GM19452 (cell line): ENCODE measurements around the gene WFIKKN2.
"Not testable (repeated sequence)": the region's sequence is repeated elsewhere in the genome, so short reads cannot be mapped to it uniquely, and the experiment has no call there.

Experiments
- ATAC-seq: cut with Tn5 transposase; IDR thresholded peaks from one replicate; pipeline ENCODE4 v1.9.1; 2021; ENCODE audit not compliant: unreplicated experiment

WFIKKN2 gene

GRCh38 chr17:50850640-50851039 lies 15.3 kb downstream of the WFIKKN2 start:
- no peak for ATAC-seq

GRCh38 chr17:50853015-50853615 lies 17.7 kb downstream of the WFIKKN2 start:
- no peak for ATAC-seq

DNA sequence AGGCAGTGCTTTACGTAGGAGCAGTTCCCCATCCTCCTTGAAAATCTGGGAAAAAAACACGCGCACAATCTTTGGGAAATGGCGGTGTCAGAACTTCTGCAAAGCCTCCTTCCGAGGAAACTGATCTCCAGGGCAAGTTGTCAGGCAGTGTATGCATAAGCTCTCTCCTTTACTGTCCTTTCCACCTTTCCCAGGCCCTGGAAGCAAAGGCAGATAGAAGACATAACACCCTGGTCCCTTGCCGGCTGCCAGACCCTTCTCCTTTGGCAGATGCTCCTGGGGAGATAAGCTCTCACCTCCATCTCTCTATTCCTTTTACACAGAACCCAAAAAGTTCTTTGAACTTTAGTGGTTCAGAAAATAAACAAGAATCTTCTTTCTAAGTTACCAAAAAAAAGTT lies 18.4 kb downstream of the WFIKKN2 start:
- ATAC-seq: no peak

DNA sequence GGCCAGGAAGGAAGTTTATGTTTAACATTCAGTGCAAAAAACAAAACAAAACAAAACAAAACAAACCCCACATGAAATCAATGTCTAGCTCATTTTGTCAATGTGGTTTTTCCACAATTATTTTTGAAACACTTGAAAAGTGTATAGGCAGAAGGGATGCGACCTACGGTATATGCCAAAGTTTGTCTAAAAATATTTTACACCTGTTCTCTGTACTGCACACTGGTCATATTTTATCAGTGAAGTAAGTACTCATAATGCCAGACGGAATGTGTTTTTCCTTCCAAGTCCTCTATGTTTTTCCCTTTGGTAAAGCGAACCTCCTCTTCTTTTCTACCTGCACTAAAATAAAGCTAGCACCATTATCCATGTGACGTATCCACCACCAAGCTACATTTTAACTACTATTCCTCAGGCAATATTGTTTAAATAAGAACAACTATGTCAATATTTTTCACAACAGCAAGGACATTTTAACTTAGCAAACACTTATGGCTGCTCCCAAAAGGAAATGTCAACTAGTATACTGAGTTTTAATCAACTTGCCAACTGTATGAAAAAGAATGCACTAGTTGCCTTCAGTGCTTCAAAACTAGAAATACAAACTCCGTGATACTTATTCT lies 20.4 kb downstream of the WFIKKN2 start:
- ATAC-seq: no peak

GRCh38 chr17:50856431-50856830 lies 21.0 kb downstream of the WFIKKN2 start:
- ATAC-seq: no peak

DNA sequence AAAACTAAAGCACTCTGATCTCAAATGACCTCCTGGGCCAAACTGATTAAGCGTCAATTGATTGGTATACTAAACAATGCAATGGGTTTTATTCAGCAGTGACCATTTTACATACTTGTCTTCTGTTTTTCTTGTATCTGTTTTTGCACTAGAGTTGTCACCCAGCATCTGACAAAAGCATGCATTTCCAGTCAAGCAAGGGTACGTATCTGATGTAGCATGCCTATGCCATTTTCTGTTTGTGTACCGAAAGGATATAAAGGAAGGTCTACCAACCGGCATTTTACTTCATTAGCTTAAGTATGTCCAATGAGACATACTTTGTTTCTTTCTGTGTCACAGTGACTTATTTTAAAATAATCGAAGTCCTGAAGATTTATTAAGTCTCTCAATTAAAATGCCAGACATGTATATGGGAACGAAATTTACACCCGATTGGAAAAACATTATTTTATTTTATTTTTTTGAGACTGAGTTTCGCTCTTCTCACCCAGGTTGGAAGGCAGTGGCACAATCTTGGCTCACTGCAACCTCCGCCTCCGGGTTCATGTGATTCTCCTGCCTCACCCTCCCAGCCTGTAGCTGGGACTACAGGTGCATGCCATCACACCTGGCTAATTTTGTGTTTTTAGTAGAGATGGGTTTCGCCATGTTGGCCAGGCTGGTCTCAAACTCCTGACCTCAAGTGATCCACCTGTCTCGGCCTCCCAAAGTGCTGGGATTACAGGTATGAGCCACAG lies 23.3 kb downstream of the WFIKKN2 start:
- ATAC-seq: no peak

DNA sequence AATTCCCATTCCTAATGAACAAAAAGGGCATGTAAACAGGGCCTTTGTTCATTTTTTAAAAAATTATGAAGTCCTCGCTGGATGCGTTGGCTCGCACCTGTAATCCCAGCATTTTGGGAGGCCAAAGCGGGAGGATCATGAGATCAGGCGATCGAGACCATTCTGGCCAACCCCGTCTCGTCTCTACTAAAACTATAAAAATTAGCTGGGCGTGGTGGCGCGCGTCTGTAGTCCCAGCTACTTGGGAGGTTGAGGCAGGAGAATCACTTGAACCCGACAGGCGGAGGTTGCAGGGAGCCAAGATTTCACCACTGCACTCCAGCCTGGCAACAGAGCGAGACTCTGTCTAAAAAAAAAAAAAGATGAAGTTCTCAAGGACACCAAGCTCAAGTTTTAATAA lies 24.3 kb downstream of the WFIKKN2 start:
- ATAC-seq: not testable (repeated sequence)

- no peak for ATAC-seq
Measured at GRCh38 chr17:50861334-50861676, 25.9 kb downstream of the WFIKKN2 start.

- no peak for ATAC-seq
Measured at GRCh38 chr17:50861822-50862528, 26.6 kb downstream of the WFIKKN2 start.

- ATAC-seq: no peak
Measured at GRCh38 chr17:50863221-50863843, 27.9 kb downstream of the WFIKKN2 start.

- ATAC-seq: no peak
Measured at GRCh38 chr17:50863931-50864330, 28.5 kb downstream of the WFIKKN2 start.

GRCh38 chr17:50864747-50865059 lies 29.3 kb downstream of the WFIKKN2 start:
- ATAC-seq: no peak

GRCh38 chr17:50865060-50865867 lies 29.9 kb downstream of the WFIKKN2 start:
- peak; percentile 8 for ATAC-seq

DNA sequence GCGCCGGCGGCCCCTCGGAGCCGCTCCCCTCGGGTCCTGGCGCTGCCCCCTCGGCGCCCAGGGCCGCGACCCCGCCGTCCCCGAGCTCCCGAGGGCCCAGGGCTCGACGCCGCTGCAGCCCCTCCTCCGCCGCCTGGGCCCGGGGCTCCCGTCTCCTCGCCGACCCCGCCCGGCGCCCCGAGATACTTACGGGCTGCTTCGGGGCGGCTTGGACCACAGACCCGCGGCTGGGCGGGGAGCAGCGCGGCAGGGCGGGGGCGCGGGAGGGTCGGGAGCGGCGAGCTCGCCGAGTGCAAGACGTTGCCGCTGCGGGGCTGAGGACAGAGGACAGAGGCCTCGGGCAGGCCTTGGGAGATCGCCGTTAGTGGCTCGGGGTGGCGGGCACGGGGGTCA lies 30.5 kb downstream of the WFIKKN2 start:
- peak; percentile 10 for ATAC-seq

- ATAC-seq: peak; percentile 70
Measured at GRCh38 chr17:50866261-50866949, 31.0 kb downstream of the WFIKKN2 start, which contains the start of gene TOB1. TOB1 (minus strand) TSS chr17:50866354; CDS start chr17:50864017, 2,337 bp downstream.

- peak; percentile 20 for ATAC-seq
Measured at GRCh38 chr17:50866950-50867362, 31.6 kb downstream of the WFIKKN2 start.

DNA sequence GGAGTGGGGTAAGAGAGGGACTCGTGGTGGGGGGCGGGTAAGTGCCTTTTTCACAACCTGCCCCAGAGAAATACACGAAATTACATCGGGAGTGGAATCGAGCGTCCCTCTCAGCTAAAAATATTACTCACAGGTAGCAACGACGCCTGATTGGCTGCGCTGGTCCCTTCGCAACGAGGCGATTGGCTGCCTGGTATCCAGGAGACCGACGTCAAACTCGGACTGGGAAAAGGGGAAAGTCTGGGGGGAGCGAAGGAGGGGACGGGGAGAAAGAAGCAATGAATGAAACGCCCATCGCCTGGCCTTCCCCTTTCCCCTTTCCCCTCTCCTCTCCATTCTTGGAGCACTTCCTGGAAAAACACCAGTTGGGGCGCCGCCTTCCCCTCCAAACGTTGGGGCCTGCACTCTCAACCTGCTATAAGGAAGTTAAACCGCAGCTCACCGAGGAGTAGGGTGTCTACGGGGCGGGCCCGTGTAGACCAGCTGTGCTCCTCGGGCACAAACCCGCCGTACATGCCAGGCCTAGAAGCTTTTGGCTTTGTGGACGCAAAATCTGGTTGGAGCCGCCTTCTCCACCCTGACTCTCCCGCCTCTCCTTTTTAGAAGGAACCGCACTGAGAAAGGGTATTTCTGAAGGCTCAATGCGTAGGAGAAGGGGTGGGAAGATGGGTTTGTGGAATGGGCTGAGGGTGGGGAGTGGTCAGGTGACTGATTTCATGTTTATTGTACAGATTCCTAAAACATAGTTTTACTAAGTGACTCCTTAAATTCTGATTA lies 32.2 kb downstream of the WFIKKN2 start:
- ATAC-seq: peak; percentile 30

- ATAC-seq: no peak
Measured at GRCh38 chr17:50868140-50868438, 32.7 kb downstream of the WFIKKN2 start.

- no peak for ATAC-seq
Measured at GRCh38 chr17:50868602-50869001, 33.2 kb downstream of the WFIKKN2 start.
